H1 (cell line): ENCODE results near the gene MYL6B. TPM values are rescaled to one million over a fixed set of nuclear protein-coding genes. Genes with fewer than 3 reads are reported as not detected.
A peak's percentile ranks its signal among the peaks of the same experiment; 100 is the strongest.

Experiments used
- CHD1 ChIP-seq: IDR thresholded peaks from 2 replicates; pipeline ENCODE4 v1.6.1; 2012; ENCODE audit warnings: low read depth, low read length, improper control_type of control experiment
- CREB1 ChIP-seq: IDR thresholded peaks from 2 replicates; pipeline ENCODE4 v1.6.1; 2012; ENCODE audit warnings: inconsistent platforms
- EP300 ChIP-seq, 2 experiments: IDR thresholded peaks; 1 replicate in 1 of 2; 2 replicates in 1 of 2; pipeline ENCODE4 v1.6.1; 2011 to 2012; ENCODE audit warnings: low read depth in 2 of 2, low read length in 2 of 2, mild to moderate bottlenecking in 2 of 2, borderline replicate concordance in 1 of 2, inconsistent platforms in 1 of 2, moderate library complexity in 1 of 2
- EZH2 ChIP-seq: fragments of 200-600 bp; sonication (generic); IDR thresholded peaks from 2 replicates; pipeline ENCODE4 v1.7.1; 2012; ENCODE audit warnings: low read depth, mild to moderate bottlenecking, moderate library complexity, low read length, inconsistent platforms; ENCODE audit not compliant: severe bottlenecking
- GABPA ChIP-seq: IDR thresholded peaks from 2 replicates; pipeline ENCODE4 v1.6.1; 2011; ENCODE audit warnings: mild to moderate bottlenecking, low read length, moderate library complexity, borderline replicate concordance; ENCODE audit not compliant: insufficient read depth
- KDM1A ChIP-seq: fragments of 200-600, 300-600 bp; sonication (generic); IDR thresholded peaks from 2 replicates; pipeline ENCODE4 v1.7.1; 2016; ENCODE audit warnings: mild to moderate bottlenecking, low read length, borderline replicate concordance
- POLR2A ChIP-seq, 2 experiments: IDR thresholded peaks; 1 replicate in 1 of 2; 2 replicates in 1 of 2; pipeline ENCODE4 v1.6.1; 2011; ENCODE audit warnings: low read depth in 2 of 2, low read length in 2 of 2, mild to moderate bottlenecking in 2 of 2; ENCODE audit errors: control extremely low read depth in 1 of 2
- SUZ12 ChIP-seq: fragments of 200-600 bp; sonication (generic); IDR thresholded peaks from 2 replicates; pipeline ENCODE4 v1.6.1; 2012; ENCODE audit warnings: mild to moderate bottlenecking, inconsistent platforms, low read length, moderate library complexity, mixed read lengths
- TBP ChIP-seq: IDR thresholded peaks from 2 replicates; pipeline ENCODE4 v1.6.1; 2011; ENCODE audit warnings: low read depth, low read length, improper control_type of control experiment
- polyA plus RNA-seq, 7 experiments: library from polyadenylated mRNA; depleted of rRNA in 3 of 7; stranded (reverse) in 5 of 7; unstranded in 2 of 7; fragments of >200 nt in 5 of 7; fragments of 200-250 nt in 2 of 7; gene quantifications; 1 replicate in 5 of 7; 2 replicates in 1 of 7; 4 replicates in 1 of 7; pipeline versions ENCODE4 v1.2.1 to v1.2.3, GENCODE V29; 2011 to 2013; ENCODE audit warnings: missing spikeins in 2 of 7, mixed read lengths in 2 of 7
- total RNA-seq: library from RNA; stranded (reverse); fragmentation: NEBNext Ultra II Directional; extraction: Animal tissue kit (Norgen Biotek cat#: 25700); gene quantifications from 2 replicates; pipeline ENCODE4 v1.2.1, GENCODE V29; 2021
- TF ChIP-seq, protein P1 (sequence below): fragments of 300-600 bp; sonication (generic); IDR thresholded peaks from 2 replicates; pipeline ENCODE4 v1.7.1; 2012; ENCODE audit warnings: low read length, moderate library complexity, mild to moderate bottlenecking, inconsistent platforms; ENCODE audit not compliant: insufficient replicate concordance

The MYL6B gene
- total and polyA plus RNA-seq, 2 of the 8 experiments (the other 6 are each of a cell fraction or from before 2014, with no cell fraction given) = 163 to 202 TPM

GRCh38 chr12:56157201-56158028 lies 5.0 kb downstream of the MYL6B start (continued):
- TF ChIP-seq SUZ12 = no peak
- TF ChIP-seq TBP = 0 out of 2 replicates have a peak, but pooled peaks have one; percentile 52
- TF ChIP-seq EP300 (IDR thresholded peaks at IDR 0.05; ENCODE audit: borderline replicate concordance in 1 of 2, low read depth in 2 of 2, low read length in 2 of 2) = no peak
- TF ChIP-seq POLR2A (IDR thresholded peaks at IDR 0.05; ENCODE audit: control extremely low read depth in 1 of 2, low read depth in 2 of 2, low read length in 2 of 2) = peak in 1 of 2 experiments; percentile 60; a peak in 1 of 3 replicates
- no peak for TF ChIP-seq GABPA
- TF ChIP-seq CHD1 = 0 out of 2 replicates have a peak, but pooled peaks have one; percentile 44
- no peak for TF ChIP-seq EZH2
- TF ChIP-seq, protein P1, sequence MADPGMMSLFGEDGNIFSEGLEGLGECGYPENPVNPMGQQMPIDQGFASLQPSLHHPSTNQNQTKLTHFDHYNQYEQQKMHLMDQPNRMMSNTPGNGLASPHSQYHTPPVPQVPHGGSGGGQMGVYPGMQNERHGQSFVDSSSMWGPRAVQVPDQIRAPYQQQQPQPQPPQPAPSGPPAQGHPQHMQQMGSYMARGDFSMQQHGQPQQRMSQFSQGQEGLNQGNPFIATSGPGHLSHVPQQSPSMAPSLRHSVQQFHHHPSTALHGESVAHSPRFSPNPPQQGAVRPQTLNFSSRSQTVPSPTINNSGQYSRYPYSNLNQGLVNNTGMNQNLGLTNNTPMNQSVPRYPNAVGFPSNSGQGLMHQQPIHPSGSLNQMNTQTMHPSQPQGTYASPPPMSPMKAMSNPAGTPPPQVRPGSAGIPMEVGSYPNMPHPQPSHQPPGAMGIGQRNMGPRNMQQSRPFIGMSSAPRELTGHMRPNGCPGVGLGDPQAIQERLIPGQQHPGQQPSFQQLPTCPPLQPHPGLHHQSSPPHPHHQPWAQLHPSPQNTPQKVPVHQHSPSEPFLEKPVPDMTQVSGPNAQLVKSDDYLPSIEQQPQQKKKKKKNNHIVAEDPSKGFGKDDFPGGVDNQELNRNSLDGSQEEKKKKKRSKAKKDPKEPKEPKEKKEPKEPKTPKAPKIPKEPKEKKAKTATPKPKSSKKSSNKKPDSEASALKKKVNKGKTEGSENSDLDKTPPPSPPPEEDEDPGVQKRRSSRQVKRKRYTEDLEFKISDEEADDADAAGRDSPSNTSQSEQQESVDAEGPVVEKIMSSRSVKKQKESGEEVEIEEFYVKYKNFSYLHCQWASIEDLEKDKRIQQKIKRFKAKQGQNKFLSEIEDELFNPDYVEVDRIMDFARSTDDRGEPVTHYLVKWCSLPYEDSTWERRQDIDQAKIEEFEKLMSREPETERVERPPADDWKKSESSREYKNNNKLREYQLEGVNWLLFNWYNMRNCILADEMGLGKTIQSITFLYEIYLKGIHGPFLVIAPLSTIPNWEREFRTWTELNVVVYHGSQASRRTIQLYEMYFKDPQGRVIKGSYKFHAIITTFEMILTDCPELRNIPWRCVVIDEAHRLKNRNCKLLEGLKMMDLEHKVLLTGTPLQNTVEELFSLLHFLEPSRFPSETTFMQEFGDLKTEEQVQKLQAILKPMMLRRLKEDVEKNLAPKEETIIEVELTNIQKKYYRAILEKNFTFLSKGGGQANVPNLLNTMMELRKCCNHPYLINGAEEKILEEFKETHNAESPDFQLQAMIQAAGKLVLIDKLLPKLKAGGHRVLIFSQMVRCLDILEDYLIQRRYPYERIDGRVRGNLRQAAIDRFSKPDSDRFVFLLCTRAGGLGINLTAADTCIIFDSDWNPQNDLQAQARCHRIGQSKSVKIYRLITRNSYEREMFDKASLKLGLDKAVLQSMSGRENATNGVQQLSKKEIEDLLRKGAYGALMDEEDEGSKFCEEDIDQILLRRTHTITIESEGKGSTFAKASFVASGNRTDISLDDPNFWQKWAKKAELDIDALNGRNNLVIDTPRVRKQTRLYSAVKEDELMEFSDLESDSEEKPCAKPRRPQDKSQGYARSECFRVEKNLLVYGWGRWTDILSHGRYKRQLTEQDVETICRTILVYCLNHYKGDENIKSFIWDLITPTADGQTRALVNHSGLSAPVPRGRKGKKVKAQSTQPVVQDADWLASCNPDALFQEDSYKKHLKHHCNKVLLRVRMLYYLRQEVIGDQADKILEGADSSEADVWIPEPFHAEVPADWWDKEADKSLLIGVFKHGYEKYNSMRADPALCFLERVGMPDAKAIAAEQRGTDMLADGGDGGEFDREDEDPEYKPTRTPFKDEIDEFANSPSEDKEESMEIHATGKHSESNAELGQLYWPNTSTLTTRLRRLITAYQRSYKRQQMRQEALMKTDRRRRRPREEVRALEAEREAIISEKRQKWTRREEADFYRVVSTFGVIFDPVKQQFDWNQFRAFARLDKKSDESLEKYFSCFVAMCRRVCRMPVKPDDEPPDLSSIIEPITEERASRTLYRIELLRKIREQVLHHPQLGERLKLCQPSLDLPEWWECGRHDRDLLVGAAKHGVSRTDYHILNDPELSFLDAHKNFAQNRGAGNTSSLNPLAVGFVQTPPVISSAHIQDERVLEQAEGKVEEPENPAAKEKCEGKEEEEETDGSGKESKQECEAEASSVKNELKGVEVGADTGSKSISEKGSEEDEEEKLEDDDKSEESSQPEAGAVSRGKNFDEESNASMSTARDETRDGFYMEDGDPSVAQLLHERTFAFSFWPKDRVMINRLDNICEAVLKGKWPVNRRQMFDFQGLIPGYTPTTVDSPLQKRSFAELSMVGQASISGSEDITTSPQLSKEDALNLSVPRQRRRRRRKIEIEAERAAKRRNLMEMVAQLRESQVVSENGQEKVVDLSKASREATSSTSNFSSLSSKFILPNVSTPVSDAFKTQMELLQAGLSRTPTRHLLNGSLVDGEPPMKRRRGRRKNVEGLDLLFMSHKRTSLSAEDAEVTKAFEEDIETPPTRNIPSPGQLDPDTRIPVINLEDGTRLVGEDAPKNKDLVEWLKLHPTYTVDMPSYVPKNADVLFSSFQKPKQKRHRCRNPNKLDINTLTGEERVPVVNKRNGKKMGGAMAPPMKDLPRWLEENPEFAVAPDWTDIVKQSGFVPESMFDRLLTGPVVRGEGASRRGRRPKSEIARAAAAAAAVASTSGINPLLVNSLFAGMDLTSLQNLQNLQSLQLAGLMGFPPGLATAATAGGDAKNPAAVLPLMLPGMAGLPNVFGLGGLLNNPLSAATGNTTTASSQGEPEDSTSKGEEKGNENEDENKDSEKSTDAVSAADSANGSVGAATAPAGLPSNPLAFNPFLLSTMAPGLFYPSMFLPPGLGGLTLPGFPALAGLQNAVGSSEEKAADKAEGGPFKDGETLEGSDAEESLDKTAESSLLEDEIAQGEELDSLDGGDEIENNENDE = no peak
- no peak for TF ChIP-seq CREB1
- TF ChIP-seq KDM1A = no peak
